Neural cell (in vitro differentiated cells): Measurements from ENCODE around the gene USP25.

Source experiments
- CTCF ChIP-seq: fragments of 450-650 bp; IDR thresholded peaks from 2 replicates; pipeline ENCODE4 v1.5.1; 2014; ENCODE audit warnings: antibody characterized with exemption, mild to moderate bottlenecking, moderate library complexity; ENCODE audit not compliant: poor library complexity, severe bottlenecking
- EP300 ChIP-seq: fragments of 450-650 bp; conservative IDR thresholded peaks from 2 replicates; pipeline ENCODE4 v1.6.1; 2014; ENCODE audit warnings: antibody characterized with exemption, mild to moderate bottlenecking, moderate library complexity; ENCODE audit not compliant: poor library complexity, severe bottlenecking
- EZH2 ChIP-seq: fragments of 200-600, 300-800 bp; shearing (Covaris generic), sonication (generic); IDR thresholded peaks from 2 replicates; pipeline ENCODE4 v1.6.1; 2014; ENCODE audit warnings: antibody characterized with exemption, low read length, borderline replicate concordance, mild to moderate bottlenecking; ENCODE audit not compliant: insufficient read depth, poor library complexity, severe bottlenecking
- MXI1 ChIP-seq: fragments of 450-650 bp; conservative IDR thresholded peaks from 2 replicates; pipeline ENCODE4 v1.6.1; 2014; ENCODE audit warnings: antibody characterized with exemption, mild to moderate bottlenecking; ENCODE audit not compliant: poor library complexity, severe bottlenecking
- POLR2AphosphoS5 ChIP-seq: IDR thresholded peaks from 2 replicates; pipeline ENCODE4 v1.6.1; 2012
- RAD21 ChIP-seq: fragments of 450-650 bp; conservative IDR thresholded peaks from 2 replicates; pipeline ENCODE4 v1.6.1; 2014; ENCODE audit warnings: antibody characterized with exemption, mild to moderate bottlenecking, moderate library complexity
- SMC3 ChIP-seq: fragments of 450-650 bp; conservative IDR thresholded peaks from 2 replicates; pipeline ENCODE4 v1.6.1; 2014; ENCODE audit warnings: antibody characterized with exemption, mild to moderate bottlenecking, moderate library complexity; ENCODE audit not compliant: poor library complexity
- TAF1 ChIP-seq: IDR thresholded peaks from 2 replicates; pipeline ENCODE4 v1.6.1; 2012; ENCODE audit warnings: low read depth
- TF ChIP-seq, protein P1 (sequence below): IDR thresholded peaks from 2 replicates; pipeline ENCODE4 v1.6.1; 2012; ENCODE audit warnings: borderline replicate concordance

DNA sequence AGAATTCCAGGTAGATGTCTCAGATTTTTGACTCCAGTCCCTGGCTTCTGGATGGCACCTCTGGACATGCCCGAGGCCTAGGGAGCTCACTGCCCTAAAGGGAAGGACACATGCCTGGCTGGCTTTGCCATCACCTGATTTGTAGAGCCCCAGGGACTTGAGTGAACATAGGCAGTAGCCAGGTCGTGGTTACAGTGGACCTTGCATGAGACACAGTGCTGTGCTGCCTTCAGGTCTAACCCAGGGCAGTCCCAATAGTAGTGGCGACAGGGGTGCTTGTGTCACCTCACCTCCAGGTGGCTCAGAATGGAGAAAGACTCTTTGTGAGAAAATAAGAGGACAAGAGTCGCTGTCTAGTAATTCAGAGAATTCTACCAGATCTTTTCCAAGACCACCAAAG is 166.7 kb downstream of the USP25 start:
- TF ChIP-seq CTCF (no peak), MXI1 (no peak), EZH2 (no peak), RAD21 (no peak), EP300 (no peak), POLR2AphosphoS5 (no peak), TAF1 (no peak), SMC3 (no peak)
- TF ChIP-seq, protein P1, sequence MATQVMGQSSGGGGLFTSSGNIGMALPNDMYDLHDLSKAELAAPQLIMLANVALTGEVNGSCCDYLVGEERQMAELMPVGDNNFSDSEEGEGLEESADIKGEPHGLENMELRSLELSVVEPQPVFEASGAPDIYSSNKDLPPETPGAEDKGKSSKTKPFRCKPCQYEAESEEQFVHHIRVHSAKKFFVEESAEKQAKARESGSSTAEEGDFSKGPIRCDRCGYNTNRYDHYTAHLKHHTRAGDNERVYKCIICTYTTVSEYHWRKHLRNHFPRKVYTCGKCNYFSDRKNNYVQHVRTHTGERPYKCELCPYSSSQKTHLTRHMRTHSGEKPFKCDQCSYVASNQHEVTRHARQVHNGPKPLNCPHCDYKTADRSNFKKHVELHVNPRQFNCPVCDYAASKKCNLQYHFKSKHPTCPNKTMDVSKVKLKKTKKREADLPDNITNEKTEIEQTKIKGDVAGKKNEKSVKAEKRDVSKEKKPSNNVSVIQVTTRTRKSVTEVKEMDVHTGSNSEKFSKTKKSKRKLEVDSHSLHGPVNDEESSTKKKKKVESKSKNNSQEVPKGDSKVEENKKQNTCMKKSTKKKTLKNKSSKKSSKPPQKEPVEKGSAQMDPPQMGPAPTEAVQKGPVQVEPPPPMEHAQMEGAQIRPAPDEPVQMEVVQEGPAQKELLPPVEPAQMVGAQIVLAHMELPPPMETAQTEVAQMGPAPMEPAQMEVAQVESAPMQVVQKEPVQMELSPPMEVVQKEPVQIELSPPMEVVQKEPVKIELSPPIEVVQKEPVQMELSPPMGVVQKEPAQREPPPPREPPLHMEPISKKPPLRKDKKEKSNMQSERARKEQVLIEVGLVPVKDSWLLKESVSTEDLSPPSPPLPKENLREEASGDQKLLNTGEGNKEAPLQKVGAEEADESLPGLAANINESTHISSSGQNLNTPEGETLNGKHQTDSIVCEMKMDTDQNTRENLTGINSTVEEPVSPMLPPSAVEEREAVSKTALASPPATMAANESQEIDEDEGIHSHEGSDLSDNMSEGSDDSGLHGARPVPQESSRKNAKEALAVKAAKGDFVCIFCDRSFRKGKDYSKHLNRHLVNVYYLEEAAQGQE: no peak
